ENCODE data around the gene GNAQ.

DNA sequence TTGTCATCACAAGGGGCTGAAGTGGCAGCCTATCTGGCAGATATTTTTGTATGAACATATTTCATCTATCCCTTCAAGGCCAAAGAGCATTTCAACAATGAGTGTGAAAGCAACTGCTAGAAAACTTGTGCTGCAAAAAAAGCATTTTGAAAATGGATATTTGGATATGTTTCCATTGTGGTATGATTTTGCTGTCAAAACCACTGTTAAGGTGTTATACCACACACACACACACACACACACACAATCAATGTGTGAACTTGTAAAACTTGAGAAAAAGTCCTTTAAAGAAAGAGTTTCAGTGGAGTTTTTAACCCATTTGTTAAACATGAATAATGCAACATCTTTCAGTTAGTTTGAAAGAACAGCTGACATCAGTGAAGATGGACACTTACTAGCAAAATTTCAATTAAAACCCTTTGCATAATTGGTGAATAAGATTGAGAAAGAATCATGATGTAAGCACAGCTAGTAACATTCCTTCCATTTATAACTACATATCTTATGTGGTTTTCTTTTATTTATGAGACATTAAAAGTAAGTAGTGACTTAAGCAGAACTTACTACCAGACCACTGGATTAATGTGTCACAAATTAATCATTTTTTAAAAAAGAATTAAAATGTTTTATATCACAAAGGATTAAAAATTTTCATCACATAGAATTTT, 200.9 kb downstream of the GNAQ start:
- TF ChIP-seq POLR2AphosphoS5 (IDR thresholded peaks at IDR 0.05) (no peak), CTCF (IDR thresholded peaks at IDR 0.05) (no peak)

All from upper lobe of left lung (tissue), 4 donors.